H9 (cell line): ENCODE results near the gene IGFBP4. TPM values are rescaled to one million over a fixed set of nuclear protein-coding genes. Genes with fewer than 3 reads are reported as not detected.

Experiments used
- DNase-seq: peaks from one replicate; pipeline ENCODE4 v3.0.0-alpha.2; 2017
- H2AFZ ChIP-seq: one replicate; pipeline ENCODE4 v1.6.1; 2013; ENCODE audit warnings: mild to moderate bottlenecking, low read length, control low read depth, moderate library complexity
- H2AK5ac ChIP-seq: 2 replicates; pipeline ENCODE4 v1.6.1; 2013; ENCODE audit warnings: low read length, control low read depth, mixed read lengths; ENCODE audit not compliant: insufficient read length
- H2BK120ac ChIP-seq: one replicate; pipeline ENCODE4 v1.6.1; 2013; ENCODE audit warnings: low read depth, mild to moderate bottlenecking, low read length, control low read depth, inconsistent platforms; ENCODE audit not compliant: poor library complexity, severe bottlenecking
- H2BK12ac ChIP-seq: 2 replicates; pipeline ENCODE4 v1.6.1; 2013; ENCODE audit warnings: low read length, control low read depth, mixed read lengths, low read depth; ENCODE audit not compliant: insufficient read length
- H2BK15ac ChIP-seq: 2 replicates; pipeline ENCODE4 v1.6.1; 2013; ENCODE audit warnings: low read depth, low read length, control low read depth
- H2BK20ac ChIP-seq: one replicate; pipeline ENCODE4 v1.6.1; 2013; ENCODE audit warnings: low read depth, mild to moderate bottlenecking, low read length, control low read depth, inconsistent platforms; ENCODE audit not compliant: poor library complexity, severe bottlenecking
- H2BK5ac ChIP-seq: 2 replicates; pipeline ENCODE4 v1.6.1; 2013; ENCODE audit warnings: low read length, control low read depth, mixed read lengths; ENCODE audit not compliant: insufficient read length
- H3K14ac ChIP-seq: 2 replicates; pipeline ENCODE4 v1.6.1; 2013; ENCODE audit warnings: low read length, control low read depth; ENCODE audit not compliant: insufficient read depth
- H3K18ac ChIP-seq: 2 replicates; pipeline ENCODE4 v1.6.1; 2013; ENCODE audit warnings: low read depth, mild to moderate bottlenecking, mixed read lengths, low read length, control low read depth; ENCODE audit not compliant: insufficient read length
- H3K23ac ChIP-seq: 2 replicates; pipeline ENCODE4 v1.6.1; 2013; ENCODE audit warnings: low read length, control low read depth, mixed read lengths, low read depth; ENCODE audit not compliant: insufficient read length
- H3K23me2 ChIP-seq: 2 replicates; pipeline ENCODE4 v1.6.1; 2013; ENCODE audit warnings: low read depth, mild to moderate bottlenecking, mixed read lengths, low read length, control low read depth; ENCODE audit not compliant: insufficient read length, poor library complexity, severe bottlenecking
- H3K27ac ChIP-seq: 2 replicates; pipeline ENCODE4 v1.5.1; 2013; ENCODE audit warnings: low read length, control low read depth, mixed read lengths, low read depth; ENCODE audit not compliant: insufficient read length
- H3K27me3 ChIP-seq: 2 replicates; pipeline ENCODE4 v1.6.1; 2013; ENCODE audit warnings: low read length, control low read depth, inconsistent platforms; ENCODE audit not compliant: insufficient read depth
- H3K4ac ChIP-seq: 2 replicates; pipeline ENCODE4 v1.6.1; 2013; ENCODE audit warnings: low read depth, mild to moderate bottlenecking, control low read depth, inconsistent platforms, low read length, moderate library complexity
- H3K4me1 ChIP-seq: 2 replicates; pipeline ENCODE4 v1.6.1; 2013; ENCODE audit warnings: low read length, control low read depth, inconsistent platforms; ENCODE audit not compliant: insufficient read depth
- H3K4me2 ChIP-seq: 2 replicates; pipeline ENCODE4 v1.6.1; 2013; ENCODE audit warnings: low read length, control low read depth, mixed read lengths; ENCODE audit not compliant: insufficient read length, insufficient read depth
- H3K56ac ChIP-seq: 2 replicates; pipeline ENCODE4 v1.6.1; 2013; ENCODE audit warnings: low read depth, mild to moderate bottlenecking, mixed read lengths, low read length, control low read depth; ENCODE audit not compliant: insufficient read length
- H3K79me1 ChIP-seq: 2 replicates; pipeline ENCODE4 v1.6.1; 2013; ENCODE audit warnings: low read depth, mild to moderate bottlenecking, moderate library complexity, low read length, control low read depth, inconsistent platforms; ENCODE audit not compliant: insufficient read depth, poor library complexity, severe bottlenecking
- H3K79me2 ChIP-seq: 2 replicates; pipeline ENCODE4 v1.6.1; 2013; ENCODE audit warnings: low read length, control low read depth, inconsistent platforms; ENCODE audit not compliant: insufficient read depth
- H3K9ac ChIP-seq: 2 replicates; pipeline ENCODE4 v1.6.1; 2013; ENCODE audit warnings: low read length, control low read depth, mixed read lengths; ENCODE audit not compliant: insufficient read length; ENCODE audit errors: extremely low read depth
- H3K9me3 ChIP-seq: one replicate; pipeline ENCODE4 v1.6.1; 2013; ENCODE audit warnings: low read depth, low read length, inconsistent platforms; ENCODE audit not compliant: control insufficient read depth
- H3T11ph ChIP-seq: one replicate; pipeline ENCODE4 v1.6.1; 2013; ENCODE audit warnings: mild to moderate bottlenecking, low read length, control low read depth, inconsistent platforms
- H4K20me1 ChIP-seq: one replicate; pipeline ENCODE4 v1.6.1; 2013; ENCODE audit not compliant: control insufficient read depth, insufficient read length, insufficient read depth
- H4K5ac ChIP-seq: 2 replicates; pipeline ENCODE4 v1.6.1; 2013; ENCODE audit warnings: low read depth, mild to moderate bottlenecking, mixed read lengths, low read length, control low read depth; ENCODE audit not compliant: insufficient read length
- H4K8ac ChIP-seq: replicated peaks from 2 replicates; pipeline ENCODE4 v1.6.1; 2013; ENCODE audit warnings: low read length, control low read depth, mixed read lengths, low read depth; ENCODE audit not compliant: insufficient read length
- H4K91ac ChIP-seq: 2 replicates; pipeline ENCODE4 v1.6.1; 2013; ENCODE audit warnings: low read depth, mild to moderate bottlenecking, moderate library complexity, mixed read lengths, low read length, control low read depth; ENCODE audit not compliant: insufficient read length
- H3K27ac Mint-ChIP-seq, 3 experiments: 2 replicates in 2 of 3; 3 replicates in 1 of 3; pipeline ENCODE4 v1.8.0; 2020 to 2021; ENCODE audit warnings: mixed read lengths in 3 of 3, mild to moderate bottlenecking in 1 of 3, moderate library complexity in 1 of 3
- H3K27me3 Mint-ChIP-seq: 2 replicates; pipeline ENCODE4 v1.8.0; 2021; ENCODE audit warnings: low read depth, mild to moderate bottlenecking, moderate library complexity, mixed read lengths
- H3K36me3 Mint-ChIP-seq, 3 experiments: 2 replicates in 2 of 3; 3 replicates in 1 of 3; pipeline ENCODE4 v1.8.0; 2020 to 2021; ENCODE audit warnings: low read depth in 3 of 3, mixed read lengths in 3 of 3; ENCODE audit not compliant: insufficient read depth in 1 of 3
- H3K4me1 Mint-ChIP-seq, 2 experiments: 2 replicates each; pipeline ENCODE4 v1.8.0; 2020; ENCODE audit warnings: mixed read lengths in 2 of 2
- H3K4me3 Mint-ChIP-seq, 2 experiments: 2 replicates in 1 of 2; 3 replicates in 1 of 2; pipeline ENCODE4 v1.8.0; 2020 to 2021; ENCODE audit warnings: mild to moderate bottlenecking in 2 of 2, mixed read lengths in 2 of 2, moderate library complexity in 1 of 2
- H3K9me3 Mint-ChIP-seq, 2 experiments: 2 replicates in 1 of 2; 3 replicates in 1 of 2; pipeline ENCODE4 v1.8.0; 2020; ENCODE audit warnings: mild to moderate bottlenecking in 2 of 2, mixed read lengths in 2 of 2, moderate library complexity in 1 of 2
- WGBS: extraction: QIAGEN DNeasy Blood & Tissue Kit; methylation state at CpG from one replicate; pipeline ENCODE4 v1.1.7; 2013; ENCODE audit warnings: missing lambda C conversion rate, low lambda C conversion rate, mixed read lengths; ENCODE audit not compliant: insufficient read length; ENCODE audit errors: extremely low coverage; 5-methylcytosine and 5-hydroxymethylcytosine counted together
- total RNA-seq: library from RNA; stranded (reverse); gene quantifications from 2 replicates; pipeline ENCODE4 v1.2.1, GENCODE V29; 2021
- TF ChIP-seq, protein P1 (sequence below): fragments of 200-600 bp; sonication (generic); conservative IDR thresholded peaks from 3 replicates; pipeline ENCODE4 v1.8.0; 2021; ENCODE audit warnings: antibody characterized with exemption, mild to moderate bottlenecking

The IGFBP4 gene
- total RNA-seq, 1 experiment from 2014 or later = 49.9 TPM

GRCh38 chr17:40447148-40447644 lies 3.9 kb downstream of the IGFBP4 start:
- Mint-ChIP-seq H3K9me3 (no peaks in the 10 kb centered on the region; a peak in 1 of 5 replicates), H3K4me1 (peaks cover 35 to 41% of the 10 kb centered on the region in 2 experiments), H3K27me3 (peaks cover 17% of the 10 kb centered on the region), H3K4me3 (no peak overlapping the region), H3K27ac (no peak overlapping the region; a peak in 1 of 7 replicates), H3K36me3 (peaks cover 0 to 7% (median 0%) of the 10 kb centered on the region in 3 experiments; a peak in 5 of 7 replicates)
- no peak for DNase-seq
- Histone ChIP-seq H3K9me3 (no peaks in the 10 kb centered on the region), H2BK15ac (no peak overlapping the region), H3K4me2 (no peak overlapping the region), H4K5ac (no peak overlapping the region), H2AFZ (no peak overlapping the region), H4K20me1 (no peaks in the 10 kb centered on the region), H3K27ac (no peak overlapping the region), H3K23ac (no peak overlapping the region), H2BK5ac (no peak overlapping the region), H4K8ac (no peak overlapping the region), H2BK120ac (no peak overlapping the region), H3K79me1 (no peaks in the 10 kb centered on the region), H3K9ac (no peak overlapping the region), H3K18ac (no peak overlapping the region), H3K79me2 (no peaks in the 10 kb centered on the region; the same call in 1 of the 2 replicates), H2BK20ac (no peak overlapping the region), H3K4ac (no peak overlapping the region), H3K23me2 (peaks cover 19% of the 10 kb centered on the region), H3K56ac (no peak overlapping the region), H2BK12ac (no peak overlapping the region), H4K91ac (no peak overlapping the region), H3K27me3 (no peaks in the 10 kb centered on the region), H3K4me1 (peaks cover 9% of the 10 kb centered on the region), H3T11ph (no peak overlapping the region), H3K14ac (no peak overlapping the region), H2AK5ac (no peak overlapping the region)
- no CpG with 5 or more reads among the region's 8 CpGs for WGBS
- TF ChIP-seq, protein P1, sequence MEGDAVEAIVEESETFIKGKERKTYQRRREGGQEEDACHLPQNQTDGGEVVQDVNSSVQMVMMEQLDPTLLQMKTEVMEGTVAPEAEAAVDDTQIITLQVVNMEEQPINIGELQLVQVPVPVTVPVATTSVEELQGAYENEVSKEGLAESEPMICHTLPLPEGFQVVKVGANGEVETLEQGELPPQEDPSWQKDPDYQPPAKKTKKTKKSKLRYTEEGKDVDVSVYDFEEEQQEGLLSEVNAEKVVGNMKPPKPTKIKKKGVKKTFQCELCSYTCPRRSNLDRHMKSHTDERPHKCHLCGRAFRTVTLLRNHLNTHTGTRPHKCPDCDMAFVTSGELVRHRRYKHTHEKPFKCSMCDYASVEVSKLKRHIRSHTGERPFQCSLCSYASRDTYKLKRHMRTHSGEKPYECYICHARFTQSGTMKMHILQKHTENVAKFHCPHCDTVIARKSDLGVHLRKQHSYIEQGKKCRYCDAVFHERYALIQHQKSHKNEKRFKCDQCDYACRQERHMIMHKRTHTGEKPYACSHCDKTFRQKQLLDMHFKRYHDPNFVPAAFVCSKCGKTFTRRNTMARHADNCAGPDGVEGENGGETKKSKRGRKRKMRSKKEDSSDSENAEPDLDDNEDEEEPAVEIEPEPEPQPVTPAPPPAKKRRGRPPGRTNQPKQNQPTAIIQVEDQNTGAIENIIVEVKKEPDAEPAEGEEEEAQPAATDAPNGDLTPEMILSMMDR = no peak
